SK-MEL-5 (cell line): ENCODE results near the gene APPL1. TPM values are rescaled to one million over a fixed set of nuclear protein-coding genes. Genes with fewer than 3 reads are reported as not detected.

ENCODE experiments used
- total RNA-seq: library from RNA; depleted of rRNA; stranded (reverse); fragments of >200 nt; shearing (Covaris generic); gene quantifications from 2 replicates; pipeline ENCODE4 v1.2.3, GENCODE V29; 2014; rRNA removed

The APPL1 gene
- total RNA-seq, 1 experiment from 2014 or later = 36.5 TPM

Other genes starting within 250 kb of the APPL1 start
- 0.42 and 0.69 TPM in 2 replicates for gene SPATA12, start 167.1 kb upstream of the APPL1 start, total RNA-seq
- gene IL17RD, start 62.4 kb upstream of the APPL1 start, total RNA-seq = 1.2 and 1.4 TPM in 2 replicates
- gene HESX1, start 27.8 kb upstream of the APPL1 start, total RNA-seq = 0.53 and 0.87 TPM in 2 replicates
- gene ASB14, start 65.0 kb downstream of the APPL1 start, total RNA-seq = not detected in 2 replicates